HepG2 (cell line): ENCODE measurements around the gene ZNF771. TPM values are rescaled to one million over a fixed set of nuclear protein-coding genes. Genes with fewer than 3 reads are reported as not detected.
A peak's percentile ranks its signal among the peaks of the same experiment; 100 is the strongest.

Experiments
- CBFB ChIP-seq: sonication (generic); formaldehyde crosslinking; IDR thresholded peaks from 2 replicates; pipeline ENCODE4 v1.4.0; 2020; ENCODE audit warnings: missing genetic modification reagents
- EED ChIP-seq: sonication (generic); formaldehyde crosslinking; IDR thresholded peaks from 2 replicates; pipeline ENCODE4 v1.5.0; 2020; ENCODE audit warnings: mild to moderate bottlenecking, missing genetic modification reagents
- ETV6 ChIP-seq: sonication (generic); formaldehyde crosslinking; conservative IDR thresholded peaks from 2 replicates; pipeline ENCODE4 v1.4.0; 2020; ENCODE audit warnings: missing genetic modification reagents
- NONO ChIP-seq, 2 experiments: fragments of 450-650 bp in 1 of 2; sonication (generic) in 1 of 2; formaldehyde crosslinking in 1 of 2; IDR thresholded peaks in 1 of 2; conservative IDR thresholded peaks in 1 of 2; 2 replicates each; pipeline versions ENCODE4 v1.6.1 to v1.8.0; 2017 to 2022; ENCODE audit warnings: mild to moderate bottlenecking in 1 of 2, missing genetic modification reagents in 1 of 2, moderate library complexity in 1 of 2
- POLR2A ChIP-seq, 2 experiments: IDR thresholded peaks; 2 replicates each; pipeline ENCODE4 v1.6.1; 2011; ENCODE audit warnings: low read depth in 2 of 2, low read length in 2 of 2, mild to moderate bottlenecking in 1 of 2, moderate library complexity in 1 of 2; ENCODE audit not compliant: insufficient read depth in 1 of 2
- PRDM4 ChIP-seq: sonication (generic); formaldehyde crosslinking; IDR thresholded peaks from 2 replicates; pipeline ENCODE4 v1.9.0; 2021; ENCODE audit warnings: missing genetic modification reagents, borderline replicate concordance
- RXRB ChIP-seq: IDR thresholded peaks from 2 replicates; pipeline ENCODE4 v1.6.1; 2016; ENCODE audit warnings: borderline replicate concordance, missing genetic modification reagents, missing compliant biosample characterization
- TAF15 ChIP-seq: fragments of 200-400 bp; formaldehyde crosslinking; IDR thresholded peaks from one replicate; pipeline ENCODE4 v1.6.1; 2018; ENCODE audit warnings: mild to moderate bottlenecking, low read depth, low read length; ENCODE audit not compliant: poor library complexity, severe bottlenecking
- TBL1XR1 ChIP-seq: fragments of 150-350 bp; IDR thresholded peaks from 2 replicates; pipeline ENCODE4 v1.6.1; 2014; ENCODE audit warnings: borderline replicate concordance, low read length; ENCODE audit not compliant: partially characterized antibody
- ZBTB38 ChIP-seq: sonication (generic); formaldehyde crosslinking; IDR thresholded peaks from 2 replicates; pipeline ENCODE4 v1.5.1; 2020; ENCODE audit warnings: mild to moderate bottlenecking, missing genetic modification reagents
- ZNF207 ChIP-seq: fragments of 450-650 bp; IDR thresholded peaks from 2 replicates; pipeline ENCODE4 v1.6.1; 2016; ENCODE audit warnings: antibody characterized with exemption, borderline replicate concordance
- ZNF260 ChIP-seq: sonication (generic); formaldehyde crosslinking; IDR thresholded peaks from 2 replicates; pipeline ENCODE4 v1.4.0; 2020; ENCODE audit warnings: missing genetic modification reagents, low read depth, mild to moderate bottlenecking, borderline replicate concordance
- ZNF770 ChIP-seq: sonication (generic); formaldehyde crosslinking; IDR thresholded peaks from 2 replicates; pipeline ENCODE4 v1.5.0; 2020; ENCODE audit warnings: mild to moderate bottlenecking, missing genetic modification reagents
- polyA plus RNA-seq, 8 experiments: library from polyadenylated mRNA; depleted of rRNA in 3 of 8; stranded (reverse) in 7 of 8; unstranded in 1 of 8; fragments of >200 nt; fragmentation: Illumina TruSeq in 4 of 8; extraction: Trizol in 4 of 8; gene quantifications; 2 replicates each; pipeline versions ENCODE4 v1.2.1 to v1.2.3, GENCODE V29; 2011 to 2016; ENCODE audit warnings: low read depth in 4 of 8, missing spikeins in 1 of 8, mixed read lengths in 1 of 8; ENCODE audit not compliant: insufficient read depth in 1 of 8
- total RNA-seq, 5 experiments: library from RNA; depleted of rRNA; stranded (reverse); fragments of >200 nt; fragmentation: Illumina TruSeq; extraction: Trizol; gene quantifications; 2 replicates each; pipeline ENCODE4 v1.2.3, GENCODE V29; 2016; ENCODE audit warnings: low read depth in 1 of 5
- TF ChIP-seq, protein P1 (sequence below): sonication (generic); formaldehyde crosslinking; IDR thresholded peaks from 2 replicates; pipeline ENCODE4 v1.4.0; 2020; ENCODE audit warnings: missing genetic modification reagents
- TF ChIP-seq, protein P2 (sequence below): sonication (generic); formaldehyde crosslinking; IDR thresholded peaks from 2 replicates; pipeline ENCODE4 v1.8.1; 2023; ENCODE audit warnings: mild to moderate bottlenecking, moderate library complexity, missing genetic modification reagents
- TF ChIP-seq, protein P3 (sequence below): sonication (generic); formaldehyde crosslinking; IDR thresholded peaks from 2 replicates; pipeline ENCODE4 v1.4.0; 2020; ENCODE audit warnings: mild to moderate bottlenecking, missing genetic modification reagents
- TF ChIP-seq, protein P4 (sequence below): sonication (generic); formaldehyde crosslinking; IDR thresholded peaks from 2 replicates; pipeline ENCODE4 v1.5.0; 2020; ENCODE audit warnings: missing genetic modification reagents, mild to moderate bottlenecking, borderline replicate concordance

ZNF771 gene
- total and polyA plus RNA-seq, 2 of the 13 experiments (the other 11 are each of a cell fraction or from before 2014, with no cell fraction given): 5.0 to 11.8 TPM

GRCh38 chr16:30430428-30430970, 23.1 kb downstream of the ZNF771 start (continued):
- TF ChIP-seq NONO (IDR thresholded peaks at IDR 0.05) (no peak), NONO (CRISPR knock-in tag; conservative IDR thresholded peaks at IDR 0.05) (peak; percentile 22; the same call in 1 of the 2 replicates), CBFB (CRISPR knock-in tag) (0 out of 2 replicates have a peak, but pooled peaks have one; percentile 45), ZNF260 (CRISPR knock-in tag) (no peak), TAF15 (no peak), ZNF770 (CRISPR knock-in tag) (peak; percentile 80), EED (peak; percentile 65; the same call in 1 of the 2 replicates), POLR2A (IDR thresholded peaks at IDR 0.05; ENCODE audit: insufficient read depth in 1 of 2, low read depth in 2 of 2, low read length in 2 of 2) (no peak), ETV6 (CRISPR knock-in tag) (no peak), TBL1XR1 (no peak), PRDM4 (no peak), RXRB (CRISPR knock-in tag) (no peak; the same call in 1 of the 2 replicates), ZBTB38 (CRISPR knock-in tag) (peak; percentile 99), ZNF207 (no peak)
- TF ChIP-seq, protein P1, sequence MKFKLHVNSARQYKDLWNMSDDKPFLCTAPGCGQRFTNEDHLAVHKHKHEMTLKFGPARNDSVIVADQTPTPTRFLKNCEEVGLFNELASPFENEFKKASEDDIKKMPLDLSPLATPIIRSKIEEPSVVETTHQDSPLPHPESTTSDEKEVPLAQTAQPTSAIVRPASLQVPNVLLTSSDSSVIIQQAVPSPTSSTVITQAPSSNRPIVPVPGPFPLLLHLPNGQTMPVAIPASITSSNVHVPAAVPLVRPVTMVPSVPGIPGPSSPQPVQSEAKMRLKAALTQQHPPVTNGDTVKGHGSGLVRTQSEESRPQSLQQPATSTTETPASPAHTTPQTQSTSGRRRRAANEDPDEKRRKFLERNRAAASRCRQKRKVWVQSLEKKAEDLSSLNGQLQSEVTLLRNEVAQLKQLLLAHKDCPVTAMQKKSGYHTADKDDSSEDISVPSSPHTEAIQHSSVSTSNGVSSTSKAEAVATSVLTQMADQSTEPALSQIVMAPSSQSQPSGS (CRISPR knock-in tag): no peak
- TF ChIP-seq, protein P2, sequence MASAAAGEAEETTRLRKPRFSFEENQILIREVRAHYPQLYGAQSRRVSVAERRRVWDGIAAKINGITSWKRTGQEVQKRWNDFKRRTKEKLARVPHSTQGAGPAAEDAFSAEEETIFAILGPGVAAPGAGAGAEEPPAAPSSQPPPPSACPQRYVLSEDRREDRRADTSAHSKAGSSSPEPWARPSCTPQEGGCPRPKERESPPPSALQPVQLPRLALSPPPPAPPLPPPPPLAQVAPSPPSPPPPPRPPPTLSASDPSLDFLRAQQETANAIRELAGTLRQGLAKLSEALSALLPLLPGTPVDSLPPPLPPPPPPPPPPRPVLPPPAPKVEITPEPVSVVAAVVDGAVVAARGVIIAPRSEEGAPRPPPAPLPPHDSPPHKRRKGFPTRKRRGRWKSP (CRISPR knock-in tag): peak; percentile 72
- TF ChIP-seq, protein P3, sequence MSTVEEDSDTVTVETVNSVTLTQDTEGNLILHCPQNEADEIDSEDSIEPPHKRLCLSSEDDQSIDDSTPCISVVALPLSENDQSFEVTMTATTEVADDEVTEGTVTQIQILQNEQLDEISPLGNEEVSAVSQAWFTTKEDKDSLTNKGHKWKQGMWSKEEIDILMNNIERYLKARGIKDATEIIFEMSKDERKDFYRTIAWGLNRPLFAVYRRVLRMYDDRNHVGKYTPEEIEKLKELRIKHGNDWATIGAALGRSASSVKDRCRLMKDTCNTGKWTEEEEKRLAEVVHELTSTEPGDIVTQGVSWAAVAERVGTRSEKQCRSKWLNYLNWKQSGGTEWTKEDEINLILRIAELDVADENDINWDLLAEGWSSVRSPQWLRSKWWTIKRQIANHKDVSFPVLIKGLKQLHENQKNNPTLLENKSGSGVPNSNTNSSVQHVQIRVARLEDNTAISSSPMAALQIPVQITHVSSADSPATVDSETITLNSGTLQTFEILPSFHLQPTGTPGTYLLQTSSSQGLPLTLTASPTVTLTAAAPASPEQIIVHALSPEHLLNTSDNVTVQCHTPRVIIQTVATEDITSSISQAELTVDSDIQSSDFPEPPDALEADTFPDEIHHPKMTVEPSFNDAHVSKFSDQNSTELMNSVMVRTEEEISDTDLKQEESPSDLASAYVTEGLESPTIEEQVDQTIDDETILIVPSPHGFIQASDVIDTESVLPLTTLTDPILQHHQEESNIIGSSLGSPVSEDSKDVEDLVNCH: no peak
- TF ChIP-seq, protein P4, sequence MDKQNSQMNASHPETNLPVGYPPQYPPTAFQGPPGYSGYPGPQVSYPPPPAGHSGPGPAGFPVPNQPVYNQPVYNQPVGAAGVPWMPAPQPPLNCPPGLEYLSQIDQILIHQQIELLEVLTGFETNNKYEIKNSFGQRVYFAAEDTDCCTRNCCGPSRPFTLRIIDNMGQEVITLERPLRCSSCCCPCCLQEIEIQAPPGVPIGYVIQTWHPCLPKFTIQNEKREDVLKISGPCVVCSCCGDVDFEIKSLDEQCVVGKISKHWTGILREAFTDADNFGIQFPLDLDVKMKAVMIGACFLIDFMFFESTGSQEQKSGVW (CRISPR knock-in tag): no peak
